ENCODE data around the gene SMCO1.

GRCh38 chr3:196492080-196492479 is 23.1 kb downstream of the SMCO1 start:
- no peak for TF ChIP-seq FOXK2 (IDR thresholded peaks at IDR 0.05)
- no peak for TF ChIP-seq ARNT (IDR thresholded peaks at IDR 0.05)
- no peak for TF ChIP-seq FOXM1 (IDR thresholded peaks at IDR 0.05; ENCODE audit: borderline replicate concordance)
- TF ChIP-seq BHLHE40 (IDR thresholded peaks at IDR 0.05; ENCODE audit: borderline replicate concordance): no peak
- TF ChIP-seq ZNF384 (IDR thresholded peaks at IDR 0.05): no peak
- no peak for TF ChIP-seq LEF1 (IDR thresholded peaks at IDR 0.05; ENCODE audit: borderline replicate concordance)
